ENCODE measurements around the gene PDS5A.
A peak's percentile ranks its signal among the peaks of the same experiment; 100 is the strongest.
"Not testable (repeated sequence)": the region's sequence is repeated elsewhere in the genome, so short reads cannot be mapped to it uniquely, and the experiment has no call there.

The PDS5A gene

GRCh38 chr4:39950861-39951481 lies 26.7 kb downstream of the PDS5A start:
- FAIRE-seq: no peak

GRCh38 chr4:39947963-39948362 lies 29.7 kb downstream of the PDS5A start:
- no peak for FAIRE-seq

GRCh38 chr4:39947417-39947816 lies 30.3 kb downstream of the PDS5A start:
- no peak for FAIRE-seq

GRCh38 chr4:39944245-39944644 lies 33.5 kb downstream of the PDS5A start:
- FAIRE-seq: not testable (repeated sequence)

- FAIRE-seq: no peak
Observed at GRCh38 chr4:39942507-39942906, 35.2 kb downstream of the PDS5A start.

GRCh38 chr4:39941682-39942217 lies 36.0 kb downstream of the PDS5A start:
- no peak for FAIRE-seq

- FAIRE-seq: no peak
Observed at GRCh38 chr4:39937683-39938268, 39.9 kb downstream of the PDS5A start.

- no peak for FAIRE-seq
Observed at GRCh38 chr4:39936565-39937418, 40.9 kb downstream of the PDS5A start.

- no peak for FAIRE-seq
Observed at GRCh38 chr4:39933671-39934590, 43.8 kb downstream of the PDS5A start.

- no peak for FAIRE-seq
Observed at GRCh38 chr4:39932776-39933402, 44.8 kb downstream of the PDS5A start.

GRCh38 chr4:39931441-39931901 lies 46.2 kb downstream of the PDS5A start:
- no peak for FAIRE-seq

GRCh38 chr4:39928538-39928937 lies 49.2 kb downstream of the PDS5A start:
- no peak for FAIRE-seq

GRCh38 chr4:39924014-39924413 lies 53.7 kb downstream of the PDS5A start:
- FAIRE-seq: no peak

- FAIRE-seq: no peak
Observed at GRCh38 chr4:39922399-39922798, 55.3 kb downstream of the PDS5A start.

- FAIRE-seq: no peak
Observed at GRCh38 chr4:39913471-39913870, 64.2 kb downstream of the PDS5A start.

GRCh38 chr4:39910064-39910463 lies 67.6 kb downstream of the PDS5A start:
- peak; percentile 33 for FAIRE-seq

- peak; percentile 5 for FAIRE-seq
Observed at GRCh38 chr4:39908284-39908683, 69.4 kb downstream of the PDS5A start.

GRCh38 chr4:39905656-39906055 lies 72.1 kb downstream of the PDS5A start:
- FAIRE-seq: peak; percentile 9

- not testable (repeated sequence) for FAIRE-seq
Observed at GRCh38 chr4:39905019-39905418, 72.7 kb downstream of the PDS5A start.

- FAIRE-seq: no peak
Observed at GRCh38 chr4:39900966-39901365, 76.7 kb downstream of the PDS5A start.

GRCh38 chr4:39899291-39899690 lies 78.4 kb downstream of the PDS5A start:
- FAIRE-seq: no peak

- FAIRE-seq: no peak
Observed at GRCh38 chr4:39898015-39898414, 79.7 kb downstream of the PDS5A start.

Data from islet of Langerhans (tissue), 1 donor.